GM19239 (cell line): Measurements from ENCODE around the gene PER1.

Experiments
- DNase-seq: peaks from one replicate; pipeline ENCODE4 v3.0.0; 2011; ENCODE audit warnings: low spot score; ENCODE audit not compliant: insufficient read length
- FAIRE-seq: peaks from 2 replicates; lab custom pipeline; 2011; peaks lifted over from hg19 to GRCh38; lab: Jason Lieb, UNC

Gene PER1, protein sequence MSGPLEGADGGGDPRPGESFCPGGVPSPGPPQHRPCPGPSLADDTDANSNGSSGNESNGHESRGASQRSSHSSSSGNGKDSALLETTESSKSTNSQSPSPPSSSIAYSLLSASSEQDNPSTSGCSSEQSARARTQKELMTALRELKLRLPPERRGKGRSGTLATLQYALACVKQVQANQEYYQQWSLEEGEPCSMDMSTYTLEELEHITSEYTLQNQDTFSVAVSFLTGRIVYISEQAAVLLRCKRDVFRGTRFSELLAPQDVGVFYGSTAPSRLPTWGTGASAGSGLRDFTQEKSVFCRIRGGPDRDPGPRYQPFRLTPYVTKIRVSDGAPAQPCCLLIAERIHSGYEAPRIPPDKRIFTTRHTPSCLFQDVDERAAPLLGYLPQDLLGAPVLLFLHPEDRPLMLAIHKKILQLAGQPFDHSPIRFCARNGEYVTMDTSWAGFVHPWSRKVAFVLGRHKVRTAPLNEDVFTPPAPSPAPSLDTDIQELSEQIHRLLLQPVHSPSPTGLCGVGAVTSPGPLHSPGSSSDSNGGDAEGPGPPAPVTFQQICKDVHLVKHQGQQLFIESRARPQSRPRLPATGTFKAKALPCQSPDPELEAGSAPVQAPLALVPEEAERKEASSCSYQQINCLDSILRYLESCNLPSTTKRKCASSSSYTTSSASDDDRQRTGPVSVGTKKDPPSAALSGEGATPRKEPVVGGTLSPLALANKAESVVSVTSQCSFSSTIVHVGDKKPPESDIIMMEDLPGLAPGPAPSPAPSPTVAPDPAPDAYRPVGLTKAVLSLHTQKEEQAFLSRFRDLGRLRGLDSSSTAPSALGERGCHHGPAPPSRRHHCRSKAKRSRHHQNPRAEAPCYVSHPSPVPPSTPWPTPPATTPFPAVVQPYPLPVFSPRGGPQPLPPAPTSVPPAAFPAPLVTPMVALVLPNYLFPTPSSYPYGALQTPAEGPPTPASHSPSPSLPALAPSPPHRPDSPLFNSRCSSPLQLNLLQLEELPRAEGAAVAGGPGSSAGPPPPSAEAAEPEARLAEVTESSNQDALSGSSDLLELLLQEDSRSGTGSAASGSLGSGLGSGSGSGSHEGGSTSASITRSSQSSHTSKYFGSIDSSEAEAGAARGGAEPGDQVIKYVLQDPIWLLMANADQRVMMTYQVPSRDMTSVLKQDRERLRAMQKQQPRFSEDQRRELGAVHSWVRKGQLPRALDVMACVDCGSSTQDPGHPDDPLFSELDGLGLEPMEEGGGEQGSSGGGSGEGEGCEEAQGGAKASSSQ (N-terminal part only)

DNA sequence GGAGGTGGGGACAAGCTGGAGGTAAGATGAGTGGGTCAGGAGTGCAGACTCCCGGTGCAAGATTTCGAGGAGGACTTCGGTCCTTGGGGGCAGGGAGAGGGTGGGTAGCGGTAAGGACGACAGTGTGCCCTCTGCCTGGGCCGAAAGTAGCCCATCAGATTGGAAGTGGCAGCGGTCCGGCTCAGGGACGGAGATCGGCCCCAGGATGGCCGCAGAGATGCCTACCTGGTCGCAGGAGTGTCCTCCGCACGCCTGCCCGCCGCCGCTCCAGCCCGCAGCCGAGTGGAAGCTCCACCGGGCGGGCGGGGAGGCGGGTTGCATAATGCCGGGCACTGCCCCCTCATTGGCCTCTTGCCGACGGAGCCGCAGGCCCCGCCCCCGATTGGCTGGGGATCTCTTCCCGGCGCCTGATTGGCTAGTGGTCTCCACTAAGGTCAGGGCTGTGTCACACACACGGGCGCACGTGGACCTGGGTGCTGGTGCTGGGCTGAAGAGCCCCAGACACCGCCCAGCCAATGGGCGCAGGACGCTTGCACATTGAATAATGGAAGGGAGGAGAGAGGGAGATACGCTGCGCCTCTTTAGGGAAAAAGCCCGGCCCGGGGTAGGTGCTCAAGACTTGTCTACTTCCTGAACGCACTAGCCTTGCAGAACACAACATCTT lies at the start of gene PER1:
Gene PER1 (minus strand): TSS at position 293 of the 664 bp plus-strand sequence. CDS start 1,698 bp downstream, outside the sequence.
- no peak for DNase-seq
- peak; percentile 87 for FAIRE-seq

DNA sequence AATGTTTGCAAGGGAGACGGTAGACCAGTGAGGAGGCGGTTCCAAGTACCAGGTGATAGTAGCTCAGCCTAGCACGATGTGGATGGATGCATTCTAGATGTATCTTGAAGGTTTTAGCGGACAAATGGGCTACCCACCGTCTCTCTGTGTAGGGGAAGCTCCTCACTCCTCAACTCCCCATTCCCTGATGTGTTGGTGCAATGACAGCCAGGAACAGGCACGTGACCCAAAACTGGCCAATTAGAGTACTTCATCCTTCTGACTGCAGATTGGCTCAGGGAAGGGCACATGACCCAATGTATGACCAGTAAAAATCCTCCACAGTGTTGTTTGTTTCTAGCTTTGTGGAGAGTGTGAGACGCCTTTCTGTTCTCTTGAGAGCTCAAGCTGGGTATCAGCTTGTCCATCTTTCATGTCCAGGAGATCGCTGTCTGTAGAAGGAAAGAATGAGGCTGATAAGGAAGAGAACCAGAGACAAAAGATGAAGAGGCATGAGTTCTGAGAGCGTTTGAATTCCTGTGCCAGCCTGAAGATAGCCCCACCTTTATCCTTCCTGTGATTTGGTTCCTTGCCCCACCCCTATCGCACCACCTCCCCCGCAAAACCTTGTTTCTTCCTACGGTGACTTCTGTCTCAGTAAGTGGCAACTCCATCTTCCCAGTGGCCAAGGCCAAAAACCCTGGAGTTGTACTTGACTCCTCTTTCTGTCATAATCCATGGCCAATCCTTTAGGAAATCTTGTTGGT lies 40.0 kb upstream of the PER1 start:
- no peak for DNase-seq
- FAIRE-seq, result peak; percentile 96

DNA sequence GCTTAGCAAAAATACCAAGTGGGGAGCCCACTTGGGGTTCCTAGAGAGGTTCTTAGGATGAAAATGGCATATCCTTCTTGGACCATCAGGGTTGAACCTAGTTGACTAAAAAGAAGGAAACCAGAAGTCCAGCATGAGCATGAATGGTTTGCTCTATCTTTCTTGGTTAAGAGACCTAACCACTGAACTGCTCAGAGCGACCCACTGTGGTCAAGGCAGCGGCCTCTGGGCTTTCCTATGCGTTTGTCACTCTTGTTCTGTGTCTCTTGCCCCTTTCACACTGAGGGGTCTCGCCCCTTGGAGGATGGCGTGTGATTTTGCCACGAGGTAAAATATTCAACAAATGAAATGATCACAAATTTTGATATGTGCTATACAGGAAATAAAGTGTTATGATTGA lies 38.3 kb upstream of the PER1 start:
- DNase-seq (no peak), FAIRE-seq (peak; percentile 80)

DNA sequence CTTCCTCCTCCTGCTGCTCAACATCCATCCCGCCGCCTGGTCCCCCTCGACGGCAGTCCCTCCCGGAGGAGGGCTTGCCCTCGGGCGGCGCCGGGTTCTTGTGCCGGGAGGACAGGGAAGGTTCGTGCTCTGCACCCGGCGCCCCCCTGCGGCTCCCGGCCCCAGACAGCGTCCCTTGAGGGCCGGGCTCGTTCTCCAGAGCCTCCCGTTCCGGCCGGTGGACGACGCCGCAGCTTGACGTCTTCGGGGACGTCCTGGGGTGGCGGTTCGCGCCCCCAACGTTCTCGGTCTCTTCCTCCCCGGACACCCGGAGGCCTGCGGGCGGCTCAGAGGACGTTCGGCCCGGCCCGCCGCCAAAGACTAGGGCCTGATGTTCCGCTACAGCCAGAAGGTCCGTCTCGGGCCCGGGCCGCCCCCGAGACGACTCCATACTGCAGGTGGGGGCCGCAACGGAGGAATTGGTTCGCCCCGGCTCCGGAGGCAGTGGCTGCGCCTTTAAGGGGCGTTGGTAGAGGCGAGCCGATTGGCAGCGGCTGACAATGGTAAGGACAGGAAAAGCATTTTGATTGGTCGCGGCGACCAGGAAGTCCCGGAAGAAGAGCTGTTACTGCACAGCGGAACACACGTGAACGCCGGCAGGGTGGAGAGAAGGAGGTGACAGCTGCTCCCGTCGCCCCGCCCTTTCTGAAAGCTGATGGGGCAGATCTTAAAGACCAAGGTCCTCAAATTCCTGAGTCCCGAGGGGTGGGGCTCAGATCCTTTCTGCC lies 37.7 kb upstream of the PER1 start, which contains the start of gene BORCS6:
Gene BORCS6 (minus strand): TSS at position 470 of the 767 bp plus-strand sequence. CDS start 40 bp downstream, at position 430.
- FAIRE-seq, result peak; percentile 93
- no peak for DNase-seq

DNA sequence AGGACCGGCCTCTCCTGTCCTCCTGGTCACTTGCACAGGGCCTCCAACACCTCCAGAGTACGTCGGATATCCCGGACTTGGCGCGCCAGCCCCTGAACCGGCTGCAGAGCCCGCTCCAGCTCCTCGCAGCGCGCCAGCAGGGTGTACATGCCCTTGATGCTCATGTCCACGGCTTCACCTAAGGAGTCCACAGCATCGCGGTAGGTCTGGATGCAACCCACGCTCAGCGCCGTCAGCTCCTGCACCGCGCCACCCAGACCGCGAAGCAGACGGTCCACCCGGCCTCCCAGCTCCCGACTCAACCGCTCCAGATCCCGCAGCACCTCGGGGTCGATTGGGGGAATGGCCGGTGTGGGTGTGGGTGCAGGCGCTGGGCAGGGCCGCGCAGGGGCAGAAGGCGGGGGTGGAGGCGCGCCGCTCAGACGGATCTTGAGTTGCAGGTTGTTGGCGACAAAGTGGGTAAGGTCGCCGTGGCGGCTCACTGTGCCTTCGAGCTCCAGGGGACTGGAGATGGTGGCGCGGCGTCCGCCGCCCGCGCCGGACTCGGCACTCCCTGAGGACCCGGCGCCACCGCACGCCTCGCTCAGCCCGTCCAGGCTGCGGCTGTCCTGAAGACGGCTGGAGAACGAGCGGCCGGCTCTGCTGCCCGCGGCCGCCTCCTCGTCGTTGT lies 37.0 kb upstream of the PER1 start:
- no peak for DNase-seq

DNA sequence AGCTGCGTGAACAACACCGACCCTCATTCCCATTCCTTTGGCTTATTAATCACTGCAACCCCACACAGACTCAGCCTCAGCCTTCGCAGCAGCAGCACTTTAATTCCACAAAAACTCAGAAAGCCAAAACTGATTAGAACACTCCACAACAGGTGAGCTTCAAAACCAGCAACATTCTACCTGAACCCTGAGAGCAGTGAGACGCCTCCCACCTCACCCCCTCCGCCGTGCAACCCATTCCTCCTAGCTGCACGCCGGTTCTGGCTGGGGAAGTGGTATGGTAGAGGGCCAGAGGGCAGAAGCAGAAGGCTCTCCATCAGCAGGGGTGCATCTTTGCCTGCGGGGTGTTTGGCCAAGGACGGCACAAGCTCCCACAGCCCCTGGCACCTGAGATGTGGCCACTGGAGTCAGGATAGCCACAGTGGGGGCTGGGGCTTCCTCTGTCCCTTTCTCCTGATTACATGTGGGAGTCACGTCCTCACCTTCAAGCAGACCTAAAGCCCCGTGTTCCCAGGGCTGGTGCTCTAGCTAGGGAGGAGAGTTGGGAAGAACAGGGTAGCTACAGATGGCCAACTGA lies 36.1 kb upstream of the PER1 start:
- DNase-seq (no peak), FAIRE-seq (no peak)

More for the DNA sequence above, 37.0 kb upstream of the PER1 start:
- no peak for FAIRE-seq

DNA sequence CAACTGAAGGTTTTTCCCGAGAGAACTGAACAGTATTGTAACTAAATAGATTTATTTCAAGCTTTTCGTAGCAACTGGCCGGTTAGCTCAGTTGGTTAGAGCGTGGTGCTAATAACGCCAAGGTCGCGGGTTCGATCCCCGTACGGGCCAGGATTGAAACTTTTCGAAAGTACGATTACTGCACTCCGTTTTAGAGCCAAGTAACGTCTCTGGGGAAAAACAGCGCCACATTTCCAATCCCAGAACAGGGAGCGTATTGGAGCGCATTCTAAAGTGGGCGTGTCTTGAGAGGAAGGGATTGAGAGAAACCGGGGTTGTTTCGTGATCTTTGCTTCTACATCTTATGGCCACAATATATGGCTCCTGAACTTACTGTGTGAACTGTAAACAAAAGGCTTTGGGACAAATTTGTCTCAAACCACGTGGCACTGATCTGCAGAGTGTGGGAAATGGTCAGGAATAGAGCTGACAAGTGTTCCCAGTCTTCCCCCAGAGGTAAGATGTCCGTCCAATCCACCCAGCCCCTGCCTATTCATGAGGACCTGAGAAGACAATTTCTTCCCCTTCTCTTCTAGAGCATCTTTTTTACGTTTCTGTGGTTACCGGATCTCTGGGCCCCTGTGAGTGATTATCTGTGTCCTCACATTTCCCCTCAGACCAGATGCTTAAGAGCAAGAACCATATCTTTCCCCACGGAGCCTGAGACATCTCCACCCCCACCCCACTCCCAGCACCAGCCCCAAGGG lies 35.5 kb upstream of the PER1 start:
- DNase-seq (no peak), FAIRE-seq (peak; percentile 96)

DNA sequence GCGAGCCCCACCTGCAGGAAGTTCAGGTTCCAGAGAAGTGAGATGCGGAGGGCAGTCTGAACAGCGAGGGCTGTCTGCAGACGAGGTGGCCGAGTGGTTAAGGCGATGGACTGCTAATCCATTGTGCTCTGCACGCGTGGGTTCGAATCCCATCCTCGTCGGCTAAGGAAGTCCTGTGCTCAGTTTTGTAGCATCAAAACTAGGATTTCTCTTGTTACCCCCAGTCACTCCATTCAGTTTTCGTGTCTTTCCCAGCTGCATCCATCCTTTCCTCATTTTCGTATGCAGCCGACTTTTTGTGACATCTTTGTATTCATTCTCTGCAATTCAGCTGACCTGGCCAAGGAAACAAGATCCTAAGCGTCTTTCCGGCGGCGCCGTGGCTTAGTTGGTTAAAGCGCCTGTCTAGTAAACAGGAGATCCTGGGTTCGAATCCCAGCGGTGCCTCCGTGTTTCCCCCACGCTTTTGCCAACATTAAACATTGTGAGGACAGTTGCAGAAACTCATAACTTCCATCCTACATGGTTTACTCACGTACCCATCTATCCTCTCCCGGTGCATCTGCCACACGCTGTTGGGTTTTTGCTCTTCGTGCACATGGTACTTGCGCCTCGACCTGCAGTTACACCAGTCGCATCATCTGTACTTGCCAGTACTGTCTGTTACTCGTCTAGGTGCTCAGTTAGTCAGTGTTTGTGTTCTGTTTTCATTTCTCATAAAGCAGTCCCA lies 34.7 kb upstream of the PER1 start:
- no peak for DNase-seq
- FAIRE-seq, result no peak

DNA sequence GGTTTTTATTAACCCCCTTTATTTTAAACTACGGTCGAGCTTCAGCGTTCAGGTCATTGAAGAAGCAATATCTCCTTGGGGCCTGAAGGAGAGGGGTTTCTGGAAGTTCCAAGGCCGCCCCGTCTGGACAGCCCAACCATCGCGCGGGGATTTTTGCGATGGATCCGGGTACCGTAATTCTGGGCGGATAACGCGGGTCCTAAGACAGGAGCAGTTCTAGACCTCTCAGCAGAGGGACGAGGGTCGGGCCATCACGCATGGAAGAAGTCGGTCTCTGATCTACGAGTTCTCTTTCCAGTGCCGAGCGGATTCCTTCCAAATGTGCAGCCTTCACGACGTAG lies 34.2 kb upstream of the PER1 start:
- FAIRE-seq, result no peak
- DNase-seq, result no peak

DNA sequence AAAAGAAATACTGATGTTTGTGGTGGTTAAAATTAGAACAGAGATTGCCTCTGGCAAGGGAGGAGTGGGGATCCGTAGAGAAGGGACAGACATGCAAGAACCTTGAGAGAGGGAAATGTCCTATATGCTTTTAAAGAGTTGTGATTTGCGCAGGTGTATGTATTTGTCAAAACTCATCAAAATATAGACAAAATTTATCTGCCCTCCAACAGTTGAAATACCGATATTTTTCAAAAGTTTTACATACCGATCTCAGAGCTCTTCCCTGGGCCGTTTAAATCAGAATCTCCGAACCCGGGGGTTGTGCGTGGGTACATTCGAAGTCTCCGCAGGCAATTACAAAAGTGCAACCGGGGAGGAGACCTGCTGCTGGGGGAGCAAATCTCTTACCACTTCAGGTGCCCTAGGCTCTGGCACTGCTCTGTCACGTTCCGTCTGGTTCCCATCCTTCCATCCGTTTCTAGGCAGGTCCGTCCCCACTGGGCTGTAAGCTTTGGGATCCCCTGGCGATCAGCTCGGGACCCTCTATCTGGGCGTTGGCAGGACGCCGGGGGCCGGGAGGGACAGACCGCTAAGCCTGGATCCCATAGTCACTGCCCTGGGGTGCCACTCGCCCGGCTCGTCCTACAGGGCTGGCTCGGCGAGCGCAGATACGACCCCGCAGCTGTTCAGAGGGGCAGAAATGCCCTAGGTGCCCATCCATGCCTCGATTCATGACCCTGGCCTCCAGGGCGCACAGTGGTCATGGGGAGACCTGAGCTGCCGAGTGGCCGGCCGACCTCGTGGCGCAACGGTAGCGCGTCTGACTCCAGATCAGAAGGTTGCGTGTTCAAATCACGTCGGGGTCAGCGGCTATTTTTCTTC lies 33.6 kb upstream of the PER1 start:
- DNase-seq, result no peak
- peak; percentile 93 for FAIRE-seq

DNA sequence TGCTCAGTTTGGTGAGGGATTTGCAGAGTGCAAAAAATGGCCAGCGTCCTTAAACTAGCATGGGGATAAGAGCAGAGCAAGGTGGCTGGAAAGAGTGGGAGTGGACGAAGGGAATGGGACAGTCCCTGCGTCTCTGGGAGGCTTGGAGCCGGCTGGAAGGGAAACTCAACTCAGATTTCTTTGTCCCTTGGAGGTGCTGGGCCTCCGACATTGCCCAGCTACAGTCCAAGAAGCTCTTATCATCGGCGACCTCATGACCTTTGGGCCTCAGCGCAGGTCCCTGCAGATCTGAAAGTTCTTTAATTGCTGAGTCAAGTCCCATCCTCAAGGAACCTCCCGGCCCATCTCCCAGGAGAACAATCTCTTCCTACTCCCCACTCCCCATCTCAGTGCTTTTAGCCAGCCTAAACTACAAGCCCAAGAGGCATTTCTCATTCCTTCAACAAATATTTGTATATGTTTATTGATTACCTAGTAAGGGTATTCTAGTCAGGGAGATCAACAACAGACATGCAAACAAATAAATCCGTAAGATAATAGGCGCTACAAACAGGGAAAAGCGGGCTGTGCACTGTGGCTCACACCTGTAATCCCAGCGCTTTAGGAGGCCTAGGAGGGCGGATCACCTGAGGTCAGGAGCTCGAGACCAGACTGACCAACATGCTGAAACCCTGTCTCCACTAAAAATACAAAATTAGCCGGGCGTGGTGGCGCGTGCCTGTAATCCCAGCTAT lies 25.0 kb upstream of the PER1 start:
- FAIRE-seq (no peak), DNase-seq (no peak)

DNA sequence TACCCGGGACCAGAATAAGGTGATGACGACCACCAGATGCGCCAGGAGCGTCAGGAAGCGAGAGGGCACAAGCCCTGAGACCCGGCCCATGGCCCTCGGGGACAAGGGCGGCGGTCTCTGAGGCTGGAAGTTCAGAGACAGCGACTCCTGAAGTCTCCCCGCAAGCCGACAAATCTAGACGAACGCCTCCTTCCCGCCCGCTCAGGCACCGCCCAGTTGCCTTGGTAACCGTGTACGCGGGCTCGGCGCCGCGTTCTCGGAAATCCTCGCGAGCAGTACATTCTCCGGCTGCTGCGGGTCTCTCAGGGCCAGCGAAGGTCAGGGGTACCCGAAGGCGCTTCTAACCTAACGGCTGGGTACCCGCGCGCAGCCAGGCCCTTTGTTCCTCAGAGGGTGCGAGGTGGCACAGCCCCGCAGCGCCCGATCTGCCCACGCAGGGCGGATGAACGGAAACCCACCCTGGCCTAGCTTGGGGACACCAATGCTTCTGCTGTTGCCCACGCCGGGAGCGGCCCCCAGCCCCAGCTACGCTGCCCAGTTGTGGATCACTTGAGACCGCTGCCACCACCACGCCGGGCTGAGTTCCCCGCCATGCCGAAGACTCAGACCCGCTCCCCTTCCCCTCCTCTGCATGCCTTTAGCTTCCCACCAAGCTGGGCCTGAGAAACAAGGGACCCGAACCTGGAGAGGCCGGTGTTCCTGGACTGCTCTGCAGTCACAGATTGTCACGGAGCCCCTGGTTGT lies 24.2 kb upstream of the PER1 start, which contains the start of gene TMEM107:
Gene TMEM107 (minus strand): TSS at position 184 of the 744 bp plus-strand sequence. CDS start 94 bp downstream, at position 90.
- no peak for DNase-seq

DNA sequence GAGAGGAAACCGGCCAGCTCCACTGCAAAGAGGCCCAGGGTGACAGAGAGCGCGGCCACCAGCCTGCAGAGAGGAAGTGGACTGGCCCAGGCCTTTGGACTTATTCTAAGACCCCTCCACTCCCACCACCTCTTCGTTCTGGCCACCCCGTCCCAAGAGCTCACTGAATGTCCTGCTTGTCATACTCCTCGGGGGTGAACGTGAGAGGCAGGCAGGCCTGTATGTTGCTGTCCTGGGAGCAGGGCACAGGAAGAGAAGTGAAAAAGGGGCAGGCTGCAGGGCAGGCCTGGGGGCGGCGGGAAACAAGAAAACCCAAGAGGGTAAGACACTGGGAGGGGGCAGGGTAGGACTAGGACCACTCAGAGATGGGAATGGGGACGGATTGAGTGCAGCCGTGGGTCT lies 23.6 kb upstream of the PER1 start:
- DNase-seq, result no peak
- FAIRE-seq, result peak; percentile 4

More for the DNA sequence above, 24.2 kb upstream of the PER1 start, which contains the start of gene TMEM107:
- FAIRE-seq, result peak; percentile 82

DNA sequence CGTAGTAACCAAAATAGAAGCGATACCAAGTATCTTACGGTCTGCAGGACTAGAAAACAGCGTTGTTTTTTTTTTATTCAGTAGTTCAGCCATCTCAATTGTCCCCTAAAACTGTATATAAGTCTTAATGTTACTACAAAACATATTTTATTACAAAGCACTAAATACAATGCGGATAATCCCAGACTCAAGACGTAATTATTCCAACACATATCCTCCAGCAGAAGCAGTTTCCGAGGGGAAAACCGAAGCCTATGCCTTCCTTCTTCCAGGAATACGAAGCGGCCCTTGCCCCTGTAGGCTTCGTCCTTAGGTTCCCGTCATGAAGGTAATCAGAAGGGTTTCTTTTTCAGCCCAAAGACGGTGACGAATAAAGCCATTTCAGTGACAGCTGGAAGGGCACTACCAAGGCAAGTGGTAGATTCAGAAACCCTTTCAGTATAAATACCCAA lies 21.7 kb upstream of the PER1 start:
- FAIRE-seq (peak; percentile 8), DNase-seq (no peak)
